ENCODE results near the gene RACGAP1.

DNA sequence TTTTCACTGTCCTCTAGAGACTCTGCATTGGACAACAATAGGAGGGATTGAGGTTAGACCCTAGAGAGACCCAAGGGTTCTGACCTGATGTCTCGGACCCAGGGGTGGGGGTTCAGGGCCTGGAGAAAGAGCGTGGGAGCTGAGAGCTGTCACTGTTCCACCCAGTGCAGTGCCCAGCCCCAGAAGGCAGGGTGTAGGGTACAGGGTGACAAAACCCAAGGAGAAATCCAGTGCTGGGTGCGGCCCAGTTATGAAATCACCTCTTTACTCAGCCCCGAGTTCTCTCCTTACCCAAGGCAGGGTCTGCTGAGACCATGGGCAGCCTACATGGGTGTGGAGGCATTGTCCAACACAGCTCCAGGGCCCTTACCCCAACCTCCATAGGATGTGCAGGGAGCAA lies 72.1 kb downstream of the RACGAP1 start:
- TF ChIP-seq, protein P1, sequence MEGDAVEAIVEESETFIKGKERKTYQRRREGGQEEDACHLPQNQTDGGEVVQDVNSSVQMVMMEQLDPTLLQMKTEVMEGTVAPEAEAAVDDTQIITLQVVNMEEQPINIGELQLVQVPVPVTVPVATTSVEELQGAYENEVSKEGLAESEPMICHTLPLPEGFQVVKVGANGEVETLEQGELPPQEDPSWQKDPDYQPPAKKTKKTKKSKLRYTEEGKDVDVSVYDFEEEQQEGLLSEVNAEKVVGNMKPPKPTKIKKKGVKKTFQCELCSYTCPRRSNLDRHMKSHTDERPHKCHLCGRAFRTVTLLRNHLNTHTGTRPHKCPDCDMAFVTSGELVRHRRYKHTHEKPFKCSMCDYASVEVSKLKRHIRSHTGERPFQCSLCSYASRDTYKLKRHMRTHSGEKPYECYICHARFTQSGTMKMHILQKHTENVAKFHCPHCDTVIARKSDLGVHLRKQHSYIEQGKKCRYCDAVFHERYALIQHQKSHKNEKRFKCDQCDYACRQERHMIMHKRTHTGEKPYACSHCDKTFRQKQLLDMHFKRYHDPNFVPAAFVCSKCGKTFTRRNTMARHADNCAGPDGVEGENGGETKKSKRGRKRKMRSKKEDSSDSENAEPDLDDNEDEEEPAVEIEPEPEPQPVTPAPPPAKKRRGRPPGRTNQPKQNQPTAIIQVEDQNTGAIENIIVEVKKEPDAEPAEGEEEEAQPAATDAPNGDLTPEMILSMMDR (IDR thresholded peaks at IDR 0.05; ENCODE audit: low read length), result no peak
- no peak for TF ChIP-seq EZH2 (IDR thresholded peaks at IDR 0.05; ENCODE audit: borderline replicate concordance, low read length)
